ENCODE measurements around the gene CHD2. TPM values are rescaled to one million over a fixed set of nuclear protein-coding genes. Genes with fewer than 3 reads are reported as not detected.

The CHD2 gene
- total and polyA plus RNA-seq, 10 of the 15 experiments (the other 5 are each of a cell fraction or from before 2014, with no cell fraction given), result 38.1 to 94.7 (median 63.3) TPM

DNA sequence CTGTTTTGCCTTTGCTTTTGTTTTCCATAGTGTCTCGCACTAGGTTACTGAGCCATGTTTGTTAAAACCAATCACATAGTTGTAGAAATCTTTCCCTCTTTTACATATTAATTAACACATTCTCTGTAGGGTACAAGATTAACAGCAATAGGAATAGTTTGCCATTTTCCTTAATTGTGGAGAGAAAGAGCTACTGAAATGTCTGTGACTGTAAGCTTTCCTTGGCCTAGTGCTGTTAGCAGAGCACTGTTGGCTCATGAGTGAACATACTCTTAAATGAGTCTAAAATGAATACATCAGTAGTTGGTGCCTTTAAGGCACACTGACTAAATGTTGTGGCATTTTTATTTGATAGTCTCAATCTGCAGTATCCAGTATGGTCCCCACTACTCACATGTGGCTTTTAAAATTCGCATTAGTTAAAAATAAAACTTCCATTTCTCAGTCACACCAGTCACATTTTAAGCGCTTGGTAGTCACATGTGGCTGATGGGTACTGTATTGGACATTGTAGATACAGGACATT is 28.2 kb downstream of the CHD2 start:
- H3K27me3 ChIP-seq (replicated peaks in 1 of 2; ENCODE audit: control insufficient read depth in 2 of 2, insufficient read depth in 2 of 2, low read length in 1 of 2), result no peaks in the 10 kb centered on the region
- POLR2A ChIA-PET, result no interaction called here
- intact Hi-C loops (cut with micrococcal nuclease; ENCODE audit: unreplicated experiment), result no loop called here
- FAIRE-seq (no peak), ATAC-seq (no peak), DNase-seq (ENCODE audit: low read depth, low spot score) (no peak)
- no peak overlapping the region for H2AFZ ChIP-seq (ENCODE audit: control insufficient read depth, low read depth, low read length)
- no TSS peak for BruUV-seq (replicated peaks)
- TF ChIP-seq NFXL1 (IDR thresholded peaks at IDR 0.05; ENCODE audit: borderline replicate concordance), result no peak
- no peak for TF ChIP-seq LARP7 (IDR thresholded peaks at IDR 0.05)
- TF ChIP-seq CBFB (IDR thresholded peaks at IDR 0.05; ENCODE audit: low read depth), result no peak
- TF ChIP-seq MEF2B (IDR thresholded peaks at IDR 0.05; ENCODE audit: partially characterized antibody, poor library complexity, severe bottlenecking), result no peak
- TF ChIP-seq SUPT20H (IDR thresholded peaks at IDR 0.05; ENCODE audit: borderline replicate concordance, control insufficient read depth, low read depth, low read length), result no peak
- no peak for TF ChIP-seq SIX5 (IDR thresholded peaks at IDR 0.05; ENCODE audit: low read depth, low read length, severe bottlenecking)
- peaks cover 24 to 63% of the 10 kb centered on the region in 2 experiments for H3K36me3 ChIP-seq (ENCODE audit: control insufficient read depth in 2 of 2, insufficient read depth in 2 of 2, low read length in 1 of 2)
- in situ Hi-C loops (cut with MboI), result loop anchor here (5.0 kb wide), 1 partner anchor 64 kb away; no protein-coding TSS in a partner anchor
- H3K9ac ChIP-seq (ENCODE audit: control insufficient read depth, insufficient read depth, low read length), result no peak overlapping the region
- H3K9me3 ChIP-seq (replicated peaks; ENCODE audit: control insufficient read depth, insufficient read depth, low read length), result no peaks in the 10 kb centered on the region
- SMC1A ChIA-PET (ENCODE audit: uncharacterized antibody, unreplicated experiment), result interaction anchor here (1.2 to 7.6 kb wide), 7 partner anchors 9 to 131 kb away, joined by 3 to 34 read pairs (median 5); no protein-coding TSS in a partner anchor
- 82% methylated on average over 3 of the region's 3 CpGs for WGBS (ENCODE audit: insufficient coverage, insufficient replicate concordance, low lambda C conversion rate, missing lambda C conversion rate)
- CTCF ChIA-PET, result interaction anchor here (1.0 to 4.1 kb wide), 6 partner anchors 12 to 131 kb away, joined by 3 to 29 read pairs (median 5); no protein-coding TSS in a partner anchor
- H3K79me2 ChIP-seq (ENCODE audit: control insufficient read depth, insufficient read depth, low read length), result peaks cover 34% of the 10 kb centered on the region
- H3K4me2 ChIP-seq (ENCODE audit: control insufficient read depth, insufficient read depth), result no peak overlapping the region
- H3K27ac ChIP-seq (ENCODE audit: control insufficient read depth, insufficient read depth), result no peak overlapping the region
- H3K4me3 ChIP-seq, result no peak overlapping the region
- no peaks in the 10 kb centered on the region for H4K20me1 ChIP-seq (ENCODE audit: control insufficient read depth, insufficient read depth)
- RAD21 ChIA-PET (ENCODE audit: unreplicated experiment), result no interaction called here
- peaks cover 8% of the 10 kb centered on the region; the same call in 1 of the 2 replicates for H3K4me1 ChIP-seq (ENCODE audit: control insufficient read depth, insufficient read depth, low read length)

DNA sequence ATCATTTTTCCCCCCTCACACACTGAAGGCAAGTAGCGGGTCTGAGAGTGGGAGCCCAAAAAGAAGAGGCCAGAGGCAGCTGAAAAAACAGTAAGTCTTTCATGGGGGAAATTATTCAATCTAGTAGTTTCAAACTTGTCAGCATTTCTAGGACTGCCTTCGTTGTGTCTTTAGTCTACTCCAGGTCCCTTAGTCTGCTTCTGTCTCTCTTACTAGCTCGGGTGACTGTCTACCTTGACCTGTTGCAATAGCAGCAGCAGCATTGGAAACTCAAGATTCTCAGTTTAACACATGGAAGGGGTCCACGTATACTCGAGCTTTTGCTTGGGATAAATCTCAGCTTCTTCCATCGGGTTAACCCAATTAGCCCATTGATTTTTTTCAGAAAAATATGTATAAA is 28.9 kb downstream of the CHD2 start:
- Histone ChIP-seq H3K27ac (ENCODE audit: control insufficient read depth, insufficient read depth) (no peak overlapping the region), H3K36me3 (ENCODE audit: control insufficient read depth in 2 of 2, insufficient read depth in 2 of 2, low read length in 1 of 2) (peaks cover 24 to 60% of the 10 kb centered on the region in 2 experiments), H3K79me2 (ENCODE audit: control insufficient read depth, insufficient read depth, low read length) (peaks cover 28% of the 10 kb centered on the region), H3K9ac (ENCODE audit: control insufficient read depth, insufficient read depth, low read length) (no peak overlapping the region), H3K9me3 (replicated peaks; ENCODE audit: control insufficient read depth, insufficient read depth, low read length) (no peaks in the 10 kb centered on the region), H3K4me2 (ENCODE audit: control insufficient read depth, insufficient read depth) (no peak overlapping the region), H3K4me1 (ENCODE audit: control insufficient read depth, insufficient read depth, low read length) (peaks cover 8% of the 10 kb centered on the region; the same call in 1 of the 2 replicates), H3K27me3 (replicated peaks in 1 of 2; ENCODE audit: control insufficient read depth in 2 of 2, insufficient read depth in 2 of 2, low read length in 1 of 2) (no peaks in the 10 kb centered on the region), H3K4me3 (no peak overlapping the region), H2AFZ (ENCODE audit: control insufficient read depth, low read depth, low read length) (no peak overlapping the region), H4K20me1 (ENCODE audit: control insufficient read depth, insufficient read depth) (no peaks in the 10 kb centered on the region)
- CTCF ChIA-PET, result interaction anchor here (1.0 to 4.1 kb wide), 5 partner anchors 13 to 132 kb away, joined by 3 to 29 read pairs (median 6); no protein-coding TSS in a partner anchor
- in situ Hi-C loops (cut with MboI) (loop anchor here (5.0 kb wide), 1 partner anchor 63 kb away; no protein-coding TSS in a partner anchor), intact Hi-C loops (cut with micrococcal nuclease; ENCODE audit: unreplicated experiment) (no loop called here)
- TF ChIP-seq IKZF2 (IDR thresholded peaks at IDR 0.05) (no peak), HSF1 (IDR thresholded peaks at IDR 0.05; ENCODE audit: low read depth, low read length) (no peak), TCF3 (IDR thresholded peaks at IDR 0.05; ENCODE audit: borderline replicate concordance, insufficient read depth, low read depth, low read length) (no peak), CHD2 (IDR thresholded peaks at IDR 0.05; ENCODE audit: borderline replicate concordance, low read depth, low read length) (no peak), NR2C1 (IDR thresholded peaks at IDR 0.05) (no peak), ASH2L (IDR thresholded peaks at IDR 0.05; ENCODE audit: borderline replicate concordance, low read depth) (no peak), SRF (IDR thresholded peaks at IDR 0.05; ENCODE audit: low read depth in 2 of 2, low read length in 2 of 2) (no peak), NKRF (conservative IDR thresholded peaks at IDR 0.05) (no peak)
- no peak for DNase-seq (ENCODE audit: low read depth, low spot score)
- WGBS (ENCODE audit: insufficient coverage, insufficient replicate concordance, low lambda C conversion rate, missing lambda C conversion rate), result 85% methylated on average over 6 of the region's 6 CpGs
- no peak for ATAC-seq
- BruUV-seq (replicated peaks), result no TSS peak
- POLR2A ChIA-PET, result no interaction called here
- RAD21 ChIA-PET (ENCODE audit: unreplicated experiment), result no interaction called here
- FAIRE-seq, result no peak
- SMC1A ChIA-PET (ENCODE audit: uncharacterized antibody, unreplicated experiment), result interaction anchor here (0.7 to 7.6 kb wide), 7 partner anchors 10 to 132 kb away, joined by 3 to 34 read pairs (median 4); no protein-coding TSS in a partner anchor

Measured in GM12878 (cell line).